ENCODE data around the gene CCT7.

GRCh38 chr2:73264332-73264606 is 30.2 kb downstream of the CCT7 start:
- TF ChIP-seq POLR2A (IDR thresholded peaks at IDR 0.05; ENCODE audit: low read length) (no peak), GATA1 (IDR thresholded peaks at IDR 0.05; ENCODE audit: low read depth, low read length) (no peak)

All from erythroblast (primary cell).